Measurements from ENCODE around the gene RAB17.
"Not testable (repeated sequence)": the region's sequence is repeated elsewhere in the genome, so short reads cannot be mapped to it uniquely, and the experiment has no call there.

Gene RAB17

GRCh38 chr2:237624565-237624964 lies 34.0 kb upstream of the RAB17 start:
- no peak for DNase-seq (ENCODE audit: low spot score)

DNA sequence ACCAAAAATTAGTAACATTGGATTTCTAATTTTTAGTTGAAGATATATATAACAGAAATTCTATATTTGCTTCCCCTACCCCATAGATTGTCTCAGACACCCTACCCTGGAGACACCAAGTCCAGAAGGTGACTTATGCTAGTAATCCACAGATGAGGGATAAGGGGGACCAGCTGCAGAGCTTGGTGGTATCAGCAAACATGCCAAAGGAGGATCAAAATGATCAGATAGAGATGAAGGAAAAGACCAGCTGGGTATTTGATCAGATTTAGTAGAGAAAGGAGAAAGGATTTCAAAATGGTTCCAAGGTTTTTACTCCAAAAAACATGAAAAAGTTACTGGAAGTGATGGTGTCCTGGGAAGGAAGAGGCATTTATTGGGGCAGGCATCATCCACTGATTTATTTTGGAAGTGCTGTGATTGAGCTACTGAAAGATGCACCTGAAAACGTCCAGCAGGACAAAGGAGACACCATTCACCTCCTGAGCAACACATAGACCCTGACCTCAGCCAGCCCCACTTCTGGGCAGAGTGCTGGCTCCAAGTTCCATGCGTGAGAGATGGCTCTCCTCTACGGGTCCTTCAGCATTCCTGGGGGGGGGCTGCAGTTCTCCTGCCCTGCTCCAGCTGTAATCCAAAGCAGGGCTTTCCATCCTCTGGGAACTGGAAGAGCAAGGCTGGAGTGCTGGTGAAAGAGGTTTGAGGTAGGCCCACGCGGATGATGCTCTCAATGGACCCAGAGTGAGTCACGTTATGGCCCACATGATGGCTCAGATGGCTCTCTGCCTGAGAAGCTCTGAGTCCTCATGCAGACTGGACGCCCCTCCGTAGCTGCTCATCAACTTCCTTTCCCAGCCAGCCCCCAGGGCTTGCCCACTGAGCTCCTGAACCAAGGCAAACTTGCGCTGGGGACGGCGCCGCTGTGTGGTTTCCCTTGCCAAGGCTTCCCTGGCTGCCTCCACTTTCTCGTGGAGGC lies 33.2 kb upstream of the RAB17 start:
- no peak for DNase-seq (ENCODE audit: low spot score)

GRCh38 chr2:237618449-237618848 lies 27.9 kb upstream of the RAB17 start:
- DNase-seq (ENCODE audit: low spot score), result no peak

- DNase-seq (ENCODE audit: low spot score), result no peak
These were observed 27.1 kb upstream of the RAB17 start for GRCh38 chr2:237617587-237617982.

DNA sequence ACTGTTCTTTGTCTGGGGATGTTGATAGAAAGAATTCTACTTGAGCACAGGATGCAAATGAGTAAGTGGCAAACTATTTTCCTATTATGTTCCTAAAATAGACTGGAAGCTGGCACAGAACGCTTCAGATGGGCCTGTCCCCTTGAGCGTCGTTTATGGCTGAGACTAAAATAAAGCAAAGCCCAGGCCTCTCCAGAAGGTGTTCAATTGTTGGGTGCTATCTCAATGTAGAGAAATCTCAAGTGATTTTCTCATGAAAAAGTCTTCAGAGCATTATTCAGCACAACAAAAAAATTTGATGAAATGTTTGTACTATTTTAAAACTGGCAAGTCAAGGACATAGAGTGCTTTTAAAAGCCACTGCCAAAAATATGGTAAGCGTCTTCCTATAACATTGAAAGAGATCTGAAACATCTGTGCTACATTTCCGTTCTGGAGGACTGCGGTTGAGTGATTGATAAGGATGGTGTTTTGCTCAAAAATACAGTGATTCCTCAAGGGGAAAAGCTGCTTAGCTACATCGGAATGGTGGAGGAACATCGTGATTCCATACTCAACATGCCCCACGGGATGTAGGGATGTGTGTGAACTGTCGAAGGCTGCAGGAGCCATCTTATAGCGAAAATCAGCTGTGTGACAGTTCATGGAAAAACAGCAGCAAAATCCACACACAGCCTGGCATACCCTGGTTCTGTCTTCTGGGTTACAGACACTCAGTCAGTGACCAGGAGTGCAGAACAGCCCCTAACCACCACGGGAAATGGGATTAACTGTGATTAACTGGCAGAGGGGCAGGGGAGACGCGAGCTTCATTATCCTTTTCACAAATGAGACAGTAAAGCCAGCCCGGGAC lies 26.4 kb upstream of the RAB17 start:
- peak; percentile 96 for DNase-seq (ENCODE audit: low spot score)

GRCh38 chr2:237616373-237616733 lies 25.8 kb upstream of the RAB17 start:
- DNase-seq (ENCODE audit: low spot score), result no peak

GRCh38 chr2:237615631-237616249 lies 25.2 kb upstream of the RAB17 start:
- DNase-seq (ENCODE audit: low spot score), result no peak

GRCh38 chr2:237614151-237614720 lies 23.7 kb upstream of the RAB17 start:
- no peak for DNase-seq (ENCODE audit: low spot score)

DNA sequence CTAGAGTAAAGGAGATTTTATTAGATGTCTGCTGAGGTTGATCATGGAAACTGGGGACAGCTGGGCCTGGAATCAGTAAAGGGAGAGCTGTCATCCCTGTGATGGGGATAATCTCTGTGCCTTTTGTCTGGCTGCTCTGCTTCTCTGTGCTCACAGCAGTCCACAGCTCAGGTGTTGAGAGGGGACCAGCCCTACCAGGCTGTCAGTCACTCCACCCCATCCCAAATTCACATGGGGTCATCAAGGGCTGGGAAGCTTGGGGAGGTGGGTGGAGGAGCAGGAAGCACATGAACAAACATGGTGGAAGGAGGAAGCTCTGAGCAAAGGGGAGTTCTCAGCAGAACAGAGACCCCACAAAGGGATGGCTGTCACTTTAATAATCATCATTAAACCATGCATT lies 23.1 kb upstream of the RAB17 start:
- DNase-seq (ENCODE audit: low spot score), result no peak

GRCh38 chr2:237612527-237613357 lies 22.2 kb upstream of the RAB17 start:
- DNase-seq (ENCODE audit: low spot score), result no peak

- not testable (repeated sequence) for DNase-seq (ENCODE audit: low spot score)
These were observed 16.0 kb upstream of the RAB17 start for GRCh38 chr2:237606522-237606921.

GRCh38 chr2:237604960-237605359 lies 14.4 kb upstream of the RAB17 start:
- DNase-seq (ENCODE audit: low spot score), result peak; percentile 76

- no peak for DNase-seq (ENCODE audit: low spot score)
These were observed 13.9 kb upstream of the RAB17 start for GRCh38 chr2:237604391-237604790.

- peak; percentile 95 for DNase-seq (ENCODE audit: low spot score)
These were observed 13.3 kb upstream of the RAB17 start for GRCh38 chr2:237603718-237604362.

DNA sequence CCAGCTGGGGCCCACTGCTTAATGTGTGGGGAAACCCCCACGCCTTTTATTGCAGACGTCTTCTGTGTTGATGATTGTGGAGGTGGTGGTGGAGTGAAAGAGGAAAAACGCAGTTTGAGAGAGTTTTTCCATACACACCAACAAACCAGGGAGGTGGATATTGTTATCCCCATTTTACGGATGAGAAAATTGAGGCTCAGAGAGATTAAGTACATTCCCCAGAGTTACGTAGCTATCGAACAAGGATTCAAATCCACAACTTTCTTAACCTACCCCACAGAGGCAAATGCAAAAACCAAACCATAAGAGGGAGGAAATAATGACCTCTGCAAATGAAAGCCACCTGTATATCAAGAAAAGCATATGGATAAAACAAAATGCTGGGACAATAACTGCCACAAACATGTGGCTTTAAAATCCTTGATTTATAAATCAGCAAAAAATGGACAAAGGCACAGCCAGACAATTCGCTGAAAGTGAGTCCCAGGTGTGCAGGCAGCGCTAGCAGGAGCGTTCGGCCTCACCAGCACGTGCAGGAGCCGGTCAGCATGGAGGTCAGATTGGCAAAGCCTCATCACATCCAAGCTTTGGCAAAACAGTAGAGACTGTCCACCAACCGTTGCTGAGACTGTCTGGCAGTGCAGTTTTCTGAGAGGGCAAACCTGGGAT lies 12.6 kb upstream of the RAB17 start:
- no peak for DNase-seq (ENCODE audit: low spot score)

- DNase-seq (ENCODE audit: low spot score), result no peak
These were observed 11.9 kb upstream of the RAB17 start for GRCh38 chr2:237602409-237602808.

GRCh38 chr2:237601453-237602116 lies 11.1 kb upstream of the RAB17 start:
- no peak for DNase-seq (ENCODE audit: low spot score)

DNA sequence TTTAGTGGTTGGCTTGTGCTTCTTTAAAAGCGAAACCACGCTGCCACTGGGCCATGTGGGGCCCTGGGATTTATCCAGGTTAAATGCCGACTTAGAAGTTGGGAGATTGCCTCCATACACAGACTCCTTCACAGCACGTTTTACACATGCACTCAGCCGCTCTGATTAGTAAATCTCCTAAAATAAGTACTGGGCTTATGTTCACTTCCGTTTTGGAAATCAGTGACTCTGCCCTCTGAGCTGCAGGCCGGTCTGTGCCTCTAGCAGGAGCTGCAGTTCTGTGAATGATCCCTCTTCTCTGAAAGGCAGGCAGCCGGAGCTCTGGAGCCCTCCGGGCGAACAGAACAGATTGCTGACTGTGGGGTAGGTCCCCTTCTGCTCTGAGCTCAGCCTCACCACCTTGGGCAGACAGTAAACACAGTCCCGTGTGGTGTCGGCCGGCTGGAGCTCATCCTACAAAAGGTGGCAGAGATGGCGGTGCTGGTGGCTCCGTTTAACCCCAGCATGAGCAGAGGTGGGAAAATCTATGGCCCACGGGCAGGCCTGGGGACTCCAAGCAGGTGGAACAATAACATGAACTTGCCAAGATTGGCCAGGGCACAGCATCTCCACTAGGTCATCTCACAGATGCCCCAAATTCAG lies 9.8 kb upstream of the RAB17 start:
- no peak for DNase-seq (ENCODE audit: low spot score)

DNA sequence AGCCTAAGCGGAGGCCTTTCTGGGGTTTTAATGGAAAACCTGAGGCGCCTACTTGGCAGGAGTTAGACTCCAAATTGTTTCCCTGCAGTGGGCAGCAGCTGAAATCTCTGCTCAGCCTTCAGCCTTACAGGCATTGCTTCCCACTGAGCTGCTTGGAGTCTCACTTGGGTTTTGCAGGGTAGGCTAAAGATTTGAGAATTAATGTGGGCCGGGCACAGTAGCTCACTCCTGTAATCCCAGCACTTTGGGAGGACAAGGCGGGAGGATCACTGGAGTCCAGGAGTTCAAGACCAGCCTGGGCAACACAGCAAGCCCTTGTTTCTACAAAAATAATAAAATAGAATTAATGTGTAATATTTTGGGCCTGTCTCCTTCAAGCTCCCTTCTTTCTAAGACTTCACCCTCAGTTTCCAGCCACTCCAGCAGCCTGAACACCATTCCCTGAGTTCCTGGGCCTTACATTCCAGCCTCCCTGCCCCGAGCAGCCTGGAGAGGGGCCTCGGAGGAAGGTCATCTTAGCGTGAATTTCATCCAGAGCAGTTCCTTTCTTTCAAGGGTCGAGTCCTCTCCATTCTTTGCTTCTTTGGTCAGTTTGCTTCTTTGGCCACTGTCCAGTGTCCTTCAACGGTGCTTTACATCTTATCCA lies 9.1 kb upstream of the RAB17 start:
- DNase-seq (ENCODE audit: low spot score), result no peak

All from kidney capillary endothelial cell (primary cell).